ENCODE data around the gene TH. TPM values are rescaled to one million over a fixed set of nuclear protein-coding genes. Genes with fewer than 3 reads are reported as not detected.

TH gene
- total and polyA plus RNA-seq, 2 experiments from 2014 or later: 0.34 TPM; not detected in 1

GRCh38 chr11:2154195-2154585 lies 17.4 kb downstream of the TH start:
- Histone ChIP-seq H3K27ac (ENCODE audit: low read depth) (no peak overlapping the region), H3K27me3 (ENCODE audit: insufficient read depth) (no peaks in the 10 kb centered on the region), H3K4me3 (no peak overlapping the region), H4K20me1 (replicated peaks; ENCODE audit: insufficient read depth) (no peaks in the 10 kb centered on the region), H3K79me2 (replicated peaks; ENCODE audit: insufficient read depth) (no peaks in the 10 kb centered on the region), H3F3A (replicated peaks; ENCODE audit: low read depth) (no peaks in the 10 kb centered on the region), H2AFZ (no peak overlapping the region), H3K36me3 (ENCODE audit: insufficient read depth) (no peaks in the 10 kb centered on the region), H3K9me2 (ENCODE audit: insufficient read depth) (no peaks in the 10 kb centered on the region), H3K4me2 (no peak overlapping the region), H3K4me1 (ENCODE audit: insufficient read depth) (no peaks in the 10 kb centered on the region; the same call in 1 of the 2 replicates)
- ATAC-seq: no peak
- H3K36me3 Mint-ChIP-seq (ENCODE audit: low read depth): no peaks in the 10 kb centered on the region
- DNase-seq (ENCODE audit: low spot score): no peak
- no peak for TF ChIP-seq CREB1 (CRISPR knock-in tag; IDR thresholded peaks at IDR 0.05; ENCODE audit: low read depth)
- TF ChIP-seq NANOG (IDR thresholded peaks at IDR 0.05; ENCODE audit: borderline replicate concordance): no peak
- TF ChIP-seq EZH2 (IDR thresholded peaks at IDR 0.05; ENCODE audit: low read depth, unreplicated experiment): no peak
- TF ChIP-seq CTCF (conservative IDR thresholded peaks at IDR 0.05; ENCODE audit: low read depth in 2 of 2): no peak
- TF ChIP-seq POLR2AphosphoS5 (IDR thresholded peaks at IDR 0.05; ENCODE audit: low read depth): no peak
- no peak overlapping the region for H3K27ac Mint-ChIP-seq
- no peaks in the 10 kb centered on the region for H3K9me3 Mint-ChIP-seq
- peaks cover 6% of the 10 kb centered on the region for H3K27me3 Mint-ChIP-seq (ENCODE audit: insufficient read depth, low read depth, poor library complexity)
- no peak overlapping the region for H3K4me3 Mint-ChIP-seq
- H3K4me1 Mint-ChIP-seq: peaks cover 7% of the 10 kb centered on the region; the same call in 2 of the 3 replicates

GRCh38 chr11:2153581-2154194 lies 17.9 kb downstream of the TH start:
- Mint-ChIP-seq H3K9me3 (no peaks in the 10 kb centered on the region), H3K4me1 (peaks cover 7% of the 10 kb centered on the region; the same call in 2 of the 3 replicates), H3K27me3 (ENCODE audit: insufficient read depth, low read depth, poor library complexity) (peaks cover 11% of the 10 kb centered on the region), H3K36me3 (ENCODE audit: low read depth) (no peaks in the 10 kb centered on the region), H3K4me3 (no peak overlapping the region), H3K27ac (no peak overlapping the region)
- Histone ChIP-seq H3K27ac (ENCODE audit: low read depth) (no peak overlapping the region), H3K4me1 (ENCODE audit: insufficient read depth) (no peaks in the 10 kb centered on the region; the same call in 1 of the 2 replicates), H3K4me3 (no peak overlapping the region), H4K20me1 (replicated peaks; ENCODE audit: insufficient read depth) (no peaks in the 10 kb centered on the region), H3K27me3 (ENCODE audit: insufficient read depth) (0 out of 2 replicates have a peak, but pooled peaks cover 4% of the 10 kb centered on the region), H3F3A (replicated peaks; ENCODE audit: low read depth) (no peaks in the 10 kb centered on the region), H3K4me2 (no peak overlapping the region), H2AFZ (no peak overlapping the region), H3K36me3 (ENCODE audit: insufficient read depth) (no peaks in the 10 kb centered on the region), H3K79me2 (replicated peaks; ENCODE audit: insufficient read depth) (no peaks in the 10 kb centered on the region), H3K9me2 (ENCODE audit: insufficient read depth) (no peaks in the 10 kb centered on the region)
- TF ChIP-seq NANOG (IDR thresholded peaks at IDR 0.05; ENCODE audit: borderline replicate concordance) (no peak), POLR2AphosphoS5 (IDR thresholded peaks at IDR 0.05; ENCODE audit: low read depth) (no peak), STAT1 (IDR thresholded peaks at IDR 0.05; ENCODE audit: unreplicated experiment) (no peak), CREB1 (CRISPR knock-in tag; IDR thresholded peaks at IDR 0.05; ENCODE audit: low read depth) (no peak), EZH2 (IDR thresholded peaks at IDR 0.05; ENCODE audit: low read depth, unreplicated experiment) (no peak), ZNF114 (CRISPR knock-in tag; IDR thresholded peaks at IDR 0.05) (no peak), EZH2phosphoT487 (IDR thresholded peaks at IDR 0.05; ENCODE audit: unreplicated experiment) (no peak)
- DNase-seq (ENCODE audit: low spot score) (no peak), ATAC-seq (no peak)

Data from GM23338 (cell line).